Neuronal stem cell (in vitro differentiated cells): ENCODE measurements around the gene FAM107B.

Experiments
- DNase-seq: peaks from one replicate; pipeline ENCODE4 v3.0.0-alpha.2; 2013; ENCODE audit warnings: low spot score
- H2AFZ ChIP-seq: one replicate; pipeline ENCODE4 v1.6.1; 2013; ENCODE audit warnings: mild to moderate bottlenecking, low read length, inconsistent platforms
- H2AK5ac ChIP-seq: 2 replicates; pipeline ENCODE4 v1.6.1; 2013; ENCODE audit warnings: low read depth, mild to moderate bottlenecking, inconsistent platforms, low read length, moderate library complexity, mixed read lengths
- H2BK120ac ChIP-seq: 2 replicates; pipeline ENCODE4 v1.6.1; 2013; ENCODE audit warnings: low read depth, mild to moderate bottlenecking, inconsistent platforms, low read length, moderate library complexity, mixed read lengths
- H2BK12ac ChIP-seq: one replicate; pipeline ENCODE4 v1.6.1; 2013; ENCODE audit warnings: low read length, inconsistent platforms
- H2BK15ac ChIP-seq: 2 replicates; pipeline ENCODE4 v1.6.1; 2013; ENCODE audit warnings: mild to moderate bottlenecking, low read length, inconsistent platforms, mixed read lengths
- H2BK5ac ChIP-seq: one replicate; pipeline ENCODE4 v1.6.1; 2013; ENCODE audit warnings: inconsistent platforms, mild to moderate bottlenecking, low read length, moderate library complexity
- H3K14ac ChIP-seq: one replicate; pipeline ENCODE4 v1.6.1; 2013; ENCODE audit warnings: low read length, inconsistent platforms
- H3K18ac ChIP-seq: 2 replicates; pipeline ENCODE4 v1.6.1; 2013; ENCODE audit warnings: low read length, inconsistent platforms
- H3K23ac ChIP-seq: 2 replicates; pipeline ENCODE4 v1.6.1; 2013; ENCODE audit warnings: low read depth, mild to moderate bottlenecking, mixed read lengths, low read length, inconsistent platforms; ENCODE audit not compliant: poor library complexity
- H3K27ac ChIP-seq: replicated peaks from 3 replicates; pipeline ENCODE4 v1.5.1; 2013; ENCODE audit warnings: low read length, inconsistent platforms
- H3K27me3 ChIP-seq, 3 experiments: 2 replicates each; pipeline ENCODE4 v1.6.1; 2013; ENCODE audit warnings: low read length in 3 of 3, mild to moderate bottlenecking in 2 of 3, inconsistent platforms in 1 of 3, low read depth in 1 of 3, mixed read lengths in 1 of 3, moderate library complexity in 1 of 3; ENCODE audit not compliant: control insufficient read depth in 3 of 3, insufficient read depth in 3 of 3
- H3K36me3 ChIP-seq, 2 donors: replicated peaks in 1 of 2; 2 replicates each; pipeline ENCODE4 v1.6.1; 2013; ENCODE audit warnings: low read length in 2 of 2; ENCODE audit not compliant: control insufficient read depth in 2 of 2, insufficient read depth in 2 of 2
- H3K4ac ChIP-seq: 2 replicates; pipeline ENCODE4 v1.6.1; 2013; ENCODE audit warnings: inconsistent platforms, mild to moderate bottlenecking, low read length, moderate library complexity
- H3K4me1 ChIP-seq, 2 donors: 1 replicate in 1 of 2; 2 replicates in 1 of 2; pipeline ENCODE4 v1.6.1; 2013; ENCODE audit warnings: low read length in 2 of 2, low read depth in 1 of 2; ENCODE audit not compliant: control insufficient read depth in 2 of 2, insufficient read depth in 1 of 2
- H3K4me2 ChIP-seq: one replicate; pipeline ENCODE4 v1.6.1; 2013; ENCODE audit warnings: mild to moderate bottlenecking, low read length, inconsistent platforms; ENCODE audit not compliant: insufficient read depth, poor library complexity, severe bottlenecking
- H3K4me3 ChIP-seq, 2 donors: 2 replicates each; pipeline ENCODE4 v1.5.1; 2013; ENCODE audit warnings: low read length in 2 of 2, mild to moderate bottlenecking in 2 of 2, inconsistent platforms in 1 of 2, moderate library complexity in 1 of 2
- H3K79me1 ChIP-seq: one replicate; pipeline ENCODE4 v1.6.1; 2013; ENCODE audit warnings: low read depth, mild to moderate bottlenecking, inconsistent platforms, low read length, moderate library complexity
- H3K9ac ChIP-seq: one replicate; pipeline ENCODE4 v1.6.1; 2013; ENCODE audit warnings: mild to moderate bottlenecking, low read depth, low read length, inconsistent platforms; ENCODE audit not compliant: poor library complexity
- H3K9me3 ChIP-seq, 2 donors: replicated peaks in 1 of 2; 2 replicates each; pipeline versions ENCODE3 to v1.6.1; 2013; ENCODE audit warnings: low read length in 2 of 2, mild to moderate bottlenecking in 2 of 2, inconsistent platforms in 1 of 2, low read depth in 1 of 2, mixed read lengths in 1 of 2, moderate library complexity in 1 of 2; ENCODE audit not compliant: control insufficient read depth in 2 of 2, insufficient read depth in 1 of 2
- H4K8ac ChIP-seq: one replicate; pipeline ENCODE4 v1.6.1; 2013; ENCODE audit warnings: low read depth, mild to moderate bottlenecking, inconsistent platforms, low read length, moderate library complexity
- H4K91ac ChIP-seq: one replicate; pipeline ENCODE4 v1.6.1; 2013; ENCODE audit warnings: low read length, low read depth, mild to moderate bottlenecking, inconsistent platforms; ENCODE audit not compliant: poor library complexity
- WGBS, 2 donors: extraction: QIAGEN DNeasy Blood & Tissue Kit; methylation state at CpG; one replicate each; pipeline ENCODE4 v1.1.7; 2013; ENCODE audit warnings: missing lambda C conversion rate in 2 of 2, mixed read lengths in 1 of 2; ENCODE audit not compliant: insufficient read length in 2 of 2, insufficient replicate concordance in 1 of 2; ENCODE audit errors: extremely low coverage in 2 of 2; 5-methylcytosine and 5-hydroxymethylcytosine counted together

FAM107B gene

GRCh38 chr10:14478201-14478600 is 296.5 kb downstream of the FAM107B start:
- no peak overlapping the region for H3K27ac ChIP-seq
- peaks cover 0 to 3% of the 10 kb centered on the region in 2 donors for H3K4me1 ChIP-seq
- no peak for DNase-seq
- H2BK12ac ChIP-seq, result no peak overlapping the region
- no peaks in the 10 kb centered on the region for H3K27me3 ChIP-seq
- no peak overlapping the region for H2AK5ac ChIP-seq
- no CpG with 5 or more reads among the region's 7 CpGs for WGBS, 2 donors
- no peak overlapping the region for H3K18ac ChIP-seq
- H4K8ac ChIP-seq, result no peak overlapping the region
- no peaks in the 10 kb centered on the region for H3K36me3 ChIP-seq
- no peak overlapping the region for H3K9ac ChIP-seq
- H2AFZ ChIP-seq, result peak overlapping the region; percentile 73
- H3K79me1 ChIP-seq, result no peaks in the 10 kb centered on the region
- H2BK15ac ChIP-seq, result no peak overlapping the region
- H3K9me3 ChIP-seq, result no peaks in the 10 kb centered on the region
- H3K4me2 ChIP-seq, result no peak overlapping the region
- H3K4ac ChIP-seq, result no peak overlapping the region
- no peak overlapping the region for H3K4me3 ChIP-seq
- H3K14ac ChIP-seq, result no peak overlapping the region
- no peak overlapping the region for H2BK5ac ChIP-seq
- H3K23ac ChIP-seq, result no peak overlapping the region
- H2BK120ac ChIP-seq, result no peak overlapping the region
- H4K91ac ChIP-seq, result no peak overlapping the region

DNA sequence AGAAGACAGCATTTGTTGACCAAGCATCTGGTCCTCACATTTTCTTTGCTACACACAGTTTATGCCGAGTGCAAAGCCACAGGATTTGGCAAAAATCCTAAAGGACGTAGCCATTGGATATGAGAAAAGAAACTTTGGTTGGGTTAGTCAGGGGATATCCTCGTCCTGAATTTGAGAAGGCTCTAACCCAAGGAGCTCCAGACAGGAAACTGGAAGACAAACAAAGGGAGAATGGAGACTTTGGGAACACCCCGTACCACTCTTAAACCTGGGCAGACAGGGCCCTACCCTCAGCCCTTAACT is 297.3 kb downstream of the FAM107B start:
- Histone ChIP-seq H3K4me3 (no peak overlapping the region), H3K14ac (no peak overlapping the region), H2AK5ac (no peak overlapping the region), H3K18ac (peak overlapping the region; percentile 34), H3K4me2 (no peak overlapping the region), H2AFZ (peak overlapping the region; percentile 73), H4K8ac (no peak overlapping the region), H3K9me3 (no peaks in the 10 kb centered on the region), H3K4ac (no peak overlapping the region), H3K23ac (no peak overlapping the region), H3K79me1 (no peaks in the 10 kb centered on the region), H4K91ac (no peak overlapping the region), H2BK15ac (no peak overlapping the region), H2BK120ac (no peak overlapping the region), H3K27me3 (no peaks in the 10 kb centered on the region), H3K36me3 (no peaks in the 10 kb centered on the region), H3K27ac (no peak overlapping the region), H2BK5ac (no peak overlapping the region), H3K9ac (no peak overlapping the region), H3K4me1 (peaks cover 0 to 3% of the 10 kb centered on the region in 2 donors), H2BK12ac (no peak overlapping the region)
- DNase-seq, result no peak
- WGBS, 2 donors, result no CpG with 5 or more reads among the region's 4 CpGs

GRCh38 chr10:14476641-14477407 is 297.9 kb downstream of the FAM107B start:
- Histone ChIP-seq H2BK120ac (no peak overlapping the region), H3K14ac (no peak overlapping the region), H2BK5ac (no peak overlapping the region), H3K4me3 (no peak overlapping the region), H4K91ac (no peak overlapping the region), H3K18ac (no peak overlapping the region), H3K36me3 (no peaks in the 10 kb centered on the region), H3K79me1 (no peaks in the 10 kb centered on the region), H3K4ac (no peak overlapping the region), H2AFZ (no peak overlapping the region), H2BK12ac (no peak overlapping the region), H3K27me3 (no peaks in the 10 kb centered on the region), H4K8ac (no peak overlapping the region), H2AK5ac (no peak overlapping the region), H3K4me1 (peaks cover 0 to 3% of the 10 kb centered on the region in 2 donors), H3K23ac (no peak overlapping the region), H3K9me3 (no peaks in the 10 kb centered on the region), H2BK15ac (no peak overlapping the region), H3K9ac (no peak overlapping the region), H3K4me2 (no peak overlapping the region), H3K27ac (no peak overlapping the region)
- DNase-seq, result no peak
- WGBS, 2 donors, result no CpG with 5 or more reads among the region's 9 CpGs

DNA sequence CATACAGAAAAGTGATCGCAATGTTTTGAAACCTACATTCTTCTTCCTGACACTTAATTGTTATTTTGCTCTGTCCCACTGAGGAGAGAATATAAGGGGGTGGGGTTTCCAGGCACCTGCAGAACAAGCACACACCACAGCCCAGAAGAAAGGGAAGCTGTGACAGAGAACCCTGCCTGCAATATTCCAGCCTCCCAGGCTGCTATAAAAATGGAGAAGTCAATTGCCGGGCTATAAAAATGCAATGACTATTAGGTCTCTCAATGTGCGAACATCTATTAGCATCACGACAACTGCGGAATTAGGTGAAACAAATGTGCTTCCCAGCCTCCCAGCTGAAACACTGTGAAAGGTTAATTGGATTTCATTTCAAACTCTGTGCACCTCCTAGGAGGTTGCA is 298.7 kb downstream of the FAM107B start:
- no peak overlapping the region for H3K4me2 ChIP-seq
- H2BK5ac ChIP-seq, result no peak overlapping the region
- H3K9me3 ChIP-seq, result no peaks in the 10 kb centered on the region
- no peak overlapping the region for H4K91ac ChIP-seq
- no peak overlapping the region for H3K14ac ChIP-seq
- H3K4me3 ChIP-seq, result no peak overlapping the region
- DNase-seq, result no peak
- H3K4me1 ChIP-seq, result peaks cover 0 to 3% of the 10 kb centered on the region in 2 donors
- H3K79me1 ChIP-seq, result no peaks in the 10 kb centered on the region
- H3K23ac ChIP-seq, result no peak overlapping the region
- no peak overlapping the region for H2BK120ac ChIP-seq
- H3K27ac ChIP-seq, result no peak overlapping the region
- no peak overlapping the region for H2AFZ ChIP-seq
- no peak overlapping the region for H2AK5ac ChIP-seq
- no peak overlapping the region for H4K8ac ChIP-seq
- no peak overlapping the region for H3K4ac ChIP-seq
- no peak overlapping the region for H2BK15ac ChIP-seq
- H3K18ac ChIP-seq, result no peak overlapping the region
- H3K36me3 ChIP-seq, result no peaks in the 10 kb centered on the region
- no CpG with 5 or more reads among the region's 5 CpGs for WGBS, 2 donors
- no peaks in the 10 kb centered on the region for H3K27me3 ChIP-seq
- H3K9ac ChIP-seq, result no peak overlapping the region
- no peak overlapping the region for H2BK12ac ChIP-seq
